SK-N-SH treated with all-trans-retinoic acid at 6 μM for 48 hours (cell line): Measurements from ENCODE around the gene MRTFA.

Experiments used
- ATAC-seq: fragments of 200-7000 bp; cut with Tn5 transposase; 3 replicates; pipeline ENCODE4 v1.9.1; 2020; ENCODE audit warnings: mild to moderate bottlenecking, moderate library complexity
- ARNTL ChIP-seq: fragments of 450-650 bp; formaldehyde crosslinking; IDR thresholded peaks from 2 replicates; pipeline ENCODE4 v1.5.0; 2020; ENCODE audit warnings: low read depth, mild to moderate bottlenecking, moderate library complexity, borderline replicate concordance
- BACH2 ChIP-seq: fragments of 250-450 bp; sonication (Bioruptor Pico); IDR thresholded peaks from 2 replicates; pipeline ENCODE4 v1.9.0; 2021; ENCODE audit warnings: mild to moderate bottlenecking, borderline replicate concordance
- CSDC2 ChIP-seq: fragments of 250-450 bp; sonication (Bioruptor Pico); IDR thresholded peaks from 2 replicates; pipeline ENCODE4 v1.5.0; 2020; ENCODE audit warnings: mild to moderate bottlenecking, moderate library complexity
- CSRNP3 ChIP-seq: fragments of 250-450 bp; sonication (Bioruptor Pico); IDR thresholded peaks from 2 replicates; pipeline ENCODE4 v1.5.1; 2021; ENCODE audit warnings: mild to moderate bottlenecking, moderate library complexity
- OSR1 ChIP-seq: fragments of 250-450 bp; sonication (Bioruptor Pico); IDR thresholded peaks from 2 replicates; pipeline ENCODE4 v1.8.0; 2022; ENCODE audit warnings: moderate library complexity, mild to moderate bottlenecking, inconsistent platforms
- PATZ1 ChIP-seq: fragments of 250-450 bp; sonication (Bioruptor Pico); IDR thresholded peaks from 2 replicates; pipeline ENCODE4 v1.8.0; 2020; ENCODE audit warnings: mild to moderate bottlenecking, moderate library complexity, borderline replicate concordance
- POU6F1 ChIP-seq: fragments of 250-450 bp; sonication (Bioruptor Pico); IDR thresholded peaks from 2 replicates; pipeline ENCODE4 v1.8.0; 2021; ENCODE audit warnings: low read depth, mild to moderate bottlenecking, moderate library complexity, borderline replicate concordance
- PPARA ChIP-seq: fragments of 250-450 bp; sonication (Bioruptor Pico); IDR thresholded peaks from 2 replicates; pipeline ENCODE4 v1.5.0; 2020; ENCODE audit warnings: mild to moderate bottlenecking, borderline replicate concordance
- RARB ChIP-seq: fragments of 250-450 bp; sonication (Bioruptor Pico); IDR thresholded peaks from 2 replicates; pipeline ENCODE4 v1.8.0; 2021; ENCODE audit warnings: mild to moderate bottlenecking, moderate library complexity
- SNAI2 ChIP-seq: fragments of 250-450 bp; sonication (Bioruptor Pico); IDR thresholded peaks from 2 replicates; pipeline ENCODE4 v1.5.0; 2020; ENCODE audit warnings: mild to moderate bottlenecking, moderate library complexity
- TCF4 ChIP-seq: fragments of 250-450 bp; sonication (Bioruptor Pico); IDR thresholded peaks from 2 replicates; pipeline ENCODE4 v1.8.0; 2021; ENCODE audit warnings: mild to moderate bottlenecking, moderate library complexity, borderline replicate concordance
- TSHZ2 ChIP-seq: fragments of 250-450 bp; sonication (Bioruptor Pico); IDR thresholded peaks from 2 replicates; pipeline ENCODE4 v1.5.0; 2020; ENCODE audit warnings: mild to moderate bottlenecking, moderate library complexity
- ZC3H10 ChIP-seq: fragments of 250-450 bp; sonication (Bioruptor Pico); IDR thresholded peaks from 2 replicates; pipeline ENCODE4 v1.5.1; 2021; ENCODE audit warnings: mild to moderate bottlenecking, moderate library complexity
- ZFP3 ChIP-seq: fragments of 250-450 bp; sonication (Bioruptor Pico); IDR thresholded peaks from 2 replicates; pipeline ENCODE4 v1.5.0; 2020; ENCODE audit warnings: mild to moderate bottlenecking, moderate library complexity
- ZFP30 ChIP-seq: fragments of 450-650 bp; formaldehyde crosslinking; IDR thresholded peaks from 2 replicates; pipeline ENCODE4 v1.5.0; 2022; ENCODE audit warnings: mild to moderate bottlenecking, moderate library complexity
- ZNF565 ChIP-seq: fragments of 450-650 bp; formaldehyde crosslinking; conservative IDR thresholded peaks from 2 replicates; pipeline ENCODE4 v1.5.0; 2020; ENCODE audit warnings: low read depth, mild to moderate bottlenecking, moderate library complexity
- ZNF70 ChIP-seq: fragments of 450-650 bp; formaldehyde crosslinking; IDR thresholded peaks from 2 replicates; pipeline ENCODE4 v1.5.0; 2020; ENCODE audit warnings: mild to moderate bottlenecking, moderate library complexity
- ZNF8 ChIP-seq: fragments of 450-650 bp; formaldehyde crosslinking; IDR thresholded peaks from 2 replicates; pipeline ENCODE4 v1.5.0; 2020; ENCODE audit warnings: mild to moderate bottlenecking, moderate library complexity

The MRTFA gene

GRCh38 chr22:40671796-40672360 is 35.4 kb upstream of the MRTFA start:
- ATAC-seq = no peak
- TF ChIP-seq TCF4 (no peak), RARB (CRISPR knock-in tag) (no peak), OSR1 (CRISPR knock-in tag) (no peak), PATZ1 (CRISPR knock-in tag) (no peak), POU6F1 (CRISPR knock-in tag) (no peak), SNAI2 (CRISPR knock-in tag) (no peak), BACH2 (no peak), ZC3H10 (no peak), PPARA (no peak)

GRCh38 chr22:40671369-40671768 is 34.9 kb upstream of the MRTFA start:
- no peak for ATAC-seq
- no peak for TF ChIP-seq ZNF70
- TF ChIP-seq BACH2 = no peak
- no peak for TF ChIP-seq ZFP3 (CRISPR knock-in tag)
- TF ChIP-seq CSDC2 = no peak
- no peak for TF ChIP-seq ZNF8 (CRISPR knock-in tag)
- TF ChIP-seq TSHZ2 = no peak
- TF ChIP-seq TCF4 = no peak
- TF ChIP-seq SNAI2 (CRISPR knock-in tag) = no peak
- no peak for TF ChIP-seq RARB (CRISPR knock-in tag)

- TF ChIP-seq RARB (CRISPR knock-in tag) = no peak
- no peak for TF ChIP-seq ZNF565 (CRISPR knock-in tag)
- TF ChIP-seq ARNTL (CRISPR knock-in tag) = no peak
- no peak for TF ChIP-seq CSRNP3 (CRISPR knock-in tag)
- no peak for TF ChIP-seq PPARA
- no peak for TF ChIP-seq BACH2
- ATAC-seq = no peak
Observed at GRCh38 chr22:40670058-40670457, 33.5 kb upstream of the MRTFA start.

- no peak for TF ChIP-seq ZFP30 (CRISPR knock-in tag)
- no peak for TF ChIP-seq SNAI2 (CRISPR knock-in tag)
- no peak for ATAC-seq
Observed at GRCh38 chr22:40668611-40669411, 32.3 kb upstream of the MRTFA start.
